Thymus (tissue), 11 donors: Measurements from ENCODE around the gene STAT3. TPM values are rescaled to one million over a fixed set of nuclear protein-coding genes. Genes with fewer than 3 reads are reported as not detected.
"Not testable (repeated sequence)": the region's sequence is repeated elsewhere in the genome, so short reads cannot be mapped to it uniquely, and the experiment has no call there.

Experiments used
- DNase-seq, 9 donors: peaks; one replicate each; pipeline ENCODE4 v3.0.0-alpha.2; 2013; ENCODE audit warnings: low spot score in 9 of 9, low read depth in 6 of 9, missing footprints in 1 of 9
- H3K27ac ChIP-seq, 2 donors: one replicate each; pipeline ENCODE4 v1.5.1; 2013; ENCODE audit warnings: control low read depth in 1 of 2, low read depth in 1 of 2, low read length in 1 of 2, mild to moderate bottlenecking in 1 of 2, moderate library complexity in 1 of 2
- H3K27me3 ChIP-seq, 2 donors: one replicate each; pipeline ENCODE4 v1.5.1; 2013; ENCODE audit warnings: low read length in 1 of 2; ENCODE audit not compliant: control insufficient read depth in 2 of 2, insufficient read depth in 1 of 2
- H3K36me3 ChIP-seq, 2 donors: one replicate each; pipeline ENCODE4 v1.5.1; 2013; ENCODE audit warnings: low read length in 1 of 2, mild to moderate bottlenecking in 1 of 2, moderate library complexity in 1 of 2; ENCODE audit not compliant: control insufficient read depth in 2 of 2, insufficient read depth in 2 of 2
- H3K4me1 ChIP-seq, 2 donors: one replicate each; pipeline ENCODE4 v1.5.1; 2013; ENCODE audit warnings: low read length in 2 of 2; ENCODE audit not compliant: control insufficient read depth in 2 of 2, insufficient read depth in 2 of 2
- H3K4me3 ChIP-seq, 2 donors: one replicate each; pipeline ENCODE4 v1.5.1; 2013; ENCODE audit warnings: low read length in 2 of 2, control low read depth in 1 of 2, mild to moderate bottlenecking in 1 of 2
- H3K9me3 ChIP-seq, 2 donors: one replicate each; pipeline ENCODE4 v1.5.1; 2013; ENCODE audit warnings: low read length in 1 of 2, mild to moderate bottlenecking in 1 of 2; ENCODE audit not compliant: control insufficient read depth in 2 of 2, insufficient read depth in 1 of 2
- WGBS: extraction: QIAGEN DNeasy Blood & Tissue Kit; methylation state at CpG from one replicate; pipeline ENCODE4 v1.1.7; 2013; 5-methylcytosine and 5-hydroxymethylcytosine counted together
- polyA plus RNA-seq: library from polyadenylated mRNA; stranded (reverse); fragments of 200-250 nt; gene quantifications from one replicate; pipeline ENCODE4 v1.2.3, GENCODE V29; 2013
- total RNA-seq: library from RNA; stranded (reverse); fragments of 120-200 nt; gene quantifications from one replicate; pipeline ENCODE4 v1.2.4, GENCODE V29; 2013
- donor health status: healthy.

The STAT3 gene
- total and polyA plus RNA-seq, 2 donors = 57.6 to 69.2 TPM

DNA sequence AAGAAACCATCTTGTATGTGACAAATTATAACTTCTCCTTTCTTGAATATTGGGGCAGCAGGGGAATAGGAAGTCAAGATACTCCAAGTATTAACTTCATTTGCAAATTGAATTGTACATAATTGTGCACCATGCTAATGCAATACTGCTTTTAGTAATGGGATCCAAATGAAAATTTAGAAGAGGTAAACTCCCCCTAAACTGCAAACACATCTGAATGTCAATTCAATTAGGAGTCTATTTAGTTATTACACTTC, 116.5 kb downstream of the STAT3 start:
- Histone ChIP-seq H3K4me1 (peaks cover 12 to 18% of the 10 kb centered on the region in 2 donors), H3K9me3 (no peaks in the 10 kb centered on the region), H3K4me3 (no peak overlapping the region), H3K27ac (no peak overlapping the region), H3K27me3 (peaks cover 0 to 1% of the 10 kb centered on the region in 2 donors), H3K36me3 (no peaks in the 10 kb centered on the region)
- no peak for DNase-seq

DNA sequence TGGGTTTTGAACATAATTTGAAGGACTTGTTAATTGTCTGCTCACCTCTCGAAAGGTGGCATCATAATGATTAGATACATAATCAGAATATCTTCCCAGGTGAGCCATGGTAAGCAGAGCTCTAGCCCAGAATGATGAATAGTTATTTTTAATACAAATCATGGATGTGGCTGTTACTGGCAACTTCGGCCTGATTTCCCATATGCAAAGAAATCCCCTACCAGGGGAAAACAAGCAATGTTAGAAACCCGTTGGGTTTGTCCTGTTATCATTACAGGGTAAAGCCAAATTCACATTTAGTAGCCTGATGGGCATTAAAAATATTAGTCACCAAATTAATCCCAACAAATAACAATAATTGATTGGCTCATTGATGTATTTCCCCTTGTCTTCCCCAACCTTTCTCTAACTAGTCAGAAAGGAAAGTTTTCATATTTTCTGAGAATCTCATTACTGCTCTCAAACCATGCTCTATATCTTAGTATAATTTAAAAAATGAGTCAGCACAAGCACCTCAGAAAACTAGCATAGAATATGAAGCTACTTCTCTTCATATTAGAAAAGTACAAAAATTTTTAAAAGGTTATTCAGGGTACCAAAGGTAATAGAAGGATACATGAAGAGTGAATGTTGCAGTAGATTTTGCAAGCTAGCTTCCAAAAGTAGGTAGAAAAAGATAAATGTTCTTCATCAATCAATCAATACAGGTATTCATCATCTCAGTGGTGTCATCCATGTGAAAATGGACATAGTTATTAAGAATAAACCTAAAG, 117.0 kb downstream of the STAT3 start:
- H3K4me1 ChIP-seq = peaks cover 10 to 16% of the 10 kb centered on the region in 2 donors
- no peaks in the 10 kb centered on the region for H3K9me3 ChIP-seq

DNA sequence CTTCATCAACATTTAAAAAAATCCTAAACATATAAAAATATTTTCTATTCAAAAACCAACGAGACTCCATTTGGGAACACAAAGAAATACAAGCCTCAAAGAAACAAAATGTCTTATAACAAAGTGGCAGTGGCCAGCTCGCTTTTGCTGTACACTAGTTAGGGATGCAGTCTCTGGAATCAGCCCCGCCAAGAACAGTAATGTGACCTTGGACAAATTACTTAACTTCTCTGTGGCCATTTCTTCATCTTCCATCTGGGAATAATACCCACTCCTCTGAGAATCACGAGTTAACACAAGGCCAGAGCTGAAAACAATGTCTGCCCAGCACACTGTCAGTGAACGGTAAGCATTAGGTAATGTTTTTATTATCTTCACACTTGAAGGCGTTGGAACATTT, 117.6 kb downstream of the STAT3 start:
- no peaks in the 10 kb centered on the region for H3K9me3 ChIP-seq

More for the DNA sequence above, 117.0 kb downstream of the STAT3 start:
- Histone ChIP-seq H3K27ac (no peak overlapping the region), H3K36me3 (no peaks in the 10 kb centered on the region), H3K27me3 (no peaks in the 10 kb centered on the region), H3K4me3 (no peak overlapping the region)
- no peak for DNase-seq
- 92% methylated on average over 3 of the region's 3 CpGs for WGBS

DNA sequence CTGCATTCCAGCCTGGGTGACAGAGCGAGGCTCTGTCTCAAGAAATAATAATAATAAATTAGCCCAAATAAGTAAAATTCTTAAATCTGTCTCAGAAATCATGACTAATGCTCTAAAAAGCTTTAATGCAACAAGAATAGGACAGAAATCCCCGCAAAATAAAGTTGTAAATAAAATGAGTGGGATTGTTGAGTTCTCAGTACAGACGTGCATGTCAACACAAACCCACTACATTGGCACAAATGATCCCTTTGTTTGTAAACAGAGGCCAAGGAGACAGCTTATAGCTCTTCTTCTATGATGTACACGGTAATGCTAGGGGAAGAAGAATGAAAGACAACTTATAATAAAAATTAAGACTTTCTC, 118.1 kb downstream of the STAT3 start:
- no peaks in the 10 kb centered on the region for H3K27me3 ChIP-seq
- 97% methylated on average over 4 of the region's 4 CpGs for WGBS
- no peaks in the 10 kb centered on the region for H3K36me3 ChIP-seq
- no peak overlapping the region for H3K27ac ChIP-seq
- peaks cover 10 to 14% of the 10 kb centered on the region in 2 donors for H3K4me1 ChIP-seq
- H3K9me3 ChIP-seq = peaks cover 0 to 3% of the 10 kb centered on the region in 2 donors
- no peak for DNase-seq
- no peak overlapping the region for H3K4me3 ChIP-seq

More for the DNA sequence above, 117.6 kb downstream of the STAT3 start:
- 96% methylated on average over 6 of the region's 6 CpGs for WGBS
- no peak for DNase-seq
- no peaks in the 10 kb centered on the region for H3K27me3 ChIP-seq
- no peak overlapping the region for H3K27ac ChIP-seq
- no peaks in the 10 kb centered on the region for H3K36me3 ChIP-seq
- H3K4me1 ChIP-seq = peaks cover 10 to 16% of the 10 kb centered on the region in 2 donors
- no peak overlapping the region for H3K4me3 ChIP-seq

DNA sequence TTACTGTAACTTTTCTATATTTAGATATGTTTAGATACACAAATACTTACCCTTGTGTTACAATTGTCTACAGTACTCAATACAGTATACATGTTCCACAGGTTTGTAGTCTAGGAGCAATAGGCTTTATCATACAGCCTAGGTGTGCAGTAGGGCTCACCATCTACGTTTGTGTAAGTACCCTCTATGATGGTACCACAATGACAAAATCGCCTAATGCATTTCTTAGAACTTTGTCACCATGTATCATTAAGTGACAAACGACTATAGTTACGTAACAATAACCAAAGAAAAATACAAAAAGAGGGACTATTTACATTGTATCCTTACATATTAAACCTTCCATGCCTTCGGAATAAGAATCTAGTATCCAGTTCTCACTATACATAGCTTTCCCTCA, 120.0 kb downstream of the STAT3 start:
- 96% methylated on average over 5 of the region's 5 CpGs for WGBS
- DNase-seq = no peak
- Histone ChIP-seq H3K27me3 (no peaks in the 10 kb centered on the region), H3K9me3 (peaks cover 0 to 3% of the 10 kb centered on the region in 2 donors), H3K4me1 (peaks cover 5 to 7% of the 10 kb centered on the region in 2 donors), H3K27ac (no peak overlapping the region), H3K36me3 (no peaks in the 10 kb centered on the region), H3K4me3 (no peak overlapping the region)

DNA sequence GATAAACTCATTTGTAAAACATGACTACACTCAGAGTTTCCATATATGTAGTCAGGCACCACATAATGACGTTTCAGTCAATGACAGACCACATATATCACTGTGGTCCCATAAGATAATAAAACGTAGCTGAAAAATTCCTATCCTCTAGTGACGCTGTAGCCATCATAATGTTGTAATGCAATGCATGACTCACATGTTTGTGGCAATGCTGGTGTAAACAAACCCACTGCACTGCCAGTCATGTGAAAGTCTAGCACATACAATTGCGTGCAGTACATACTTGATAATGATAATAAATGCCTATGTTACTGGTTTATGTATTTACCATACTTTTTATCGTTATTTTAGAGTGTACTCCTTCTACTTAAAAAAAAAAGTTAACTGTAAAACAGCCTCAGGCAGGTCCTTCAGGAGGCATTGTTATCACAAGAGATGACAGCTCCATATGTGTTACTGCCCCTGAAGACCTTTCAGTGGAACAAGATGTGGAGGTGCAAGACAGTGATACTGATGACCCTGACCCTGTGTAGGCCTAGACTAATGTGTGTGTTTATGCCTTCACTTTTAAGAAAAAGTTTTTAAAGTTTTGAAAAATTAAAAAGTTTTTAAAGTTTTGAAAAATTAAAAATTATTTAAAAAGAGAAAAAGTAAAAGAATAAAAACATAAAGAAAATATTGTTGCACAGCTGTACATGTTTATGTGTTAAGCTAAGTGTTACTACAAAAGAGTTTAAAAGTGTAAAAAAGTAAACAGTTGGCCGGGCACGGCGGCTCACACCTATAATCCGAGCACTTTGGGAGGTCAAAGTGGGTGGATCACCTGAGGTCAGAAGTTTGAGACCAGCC, 121.1 kb downstream of the STAT3 start:
- Histone ChIP-seq H3K36me3 (no peaks in the 10 kb centered on the region), H3K27ac (no peak overlapping the region), H3K27me3 (no peaks in the 10 kb centered on the region), H3K9me3 (peaks cover 0 to 3% of the 10 kb centered on the region in 2 donors), H3K4me3 (no peak overlapping the region), H3K4me1 (peaks cover 0 to 2% of the 10 kb centered on the region in 2 donors)
- no peak for DNase-seq
- 95% methylated on average over 9 of the region's 9 CpGs for WGBS

DNA sequence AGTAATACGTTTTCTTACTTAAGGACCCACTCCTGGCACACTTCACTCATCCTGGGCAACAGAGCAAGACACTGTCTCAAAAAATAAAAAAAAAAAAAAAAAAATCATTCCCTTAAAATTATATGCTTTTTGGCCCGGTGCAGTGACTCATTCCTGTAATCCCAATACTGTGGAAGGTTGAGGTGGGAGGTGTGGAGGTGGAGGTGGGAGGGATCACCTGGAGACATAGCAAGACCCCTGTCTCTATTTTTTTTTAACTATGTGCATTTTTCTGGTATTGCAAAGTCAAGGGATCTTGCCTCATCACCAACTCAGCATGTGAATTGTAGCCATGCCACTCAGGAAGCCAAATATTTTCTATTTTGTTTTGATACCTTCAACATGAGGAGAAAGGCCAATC, 121.8 kb downstream of the STAT3 start:
- H3K27ac ChIP-seq = no peak overlapping the region
- DNase-seq = no peak

DNA sequence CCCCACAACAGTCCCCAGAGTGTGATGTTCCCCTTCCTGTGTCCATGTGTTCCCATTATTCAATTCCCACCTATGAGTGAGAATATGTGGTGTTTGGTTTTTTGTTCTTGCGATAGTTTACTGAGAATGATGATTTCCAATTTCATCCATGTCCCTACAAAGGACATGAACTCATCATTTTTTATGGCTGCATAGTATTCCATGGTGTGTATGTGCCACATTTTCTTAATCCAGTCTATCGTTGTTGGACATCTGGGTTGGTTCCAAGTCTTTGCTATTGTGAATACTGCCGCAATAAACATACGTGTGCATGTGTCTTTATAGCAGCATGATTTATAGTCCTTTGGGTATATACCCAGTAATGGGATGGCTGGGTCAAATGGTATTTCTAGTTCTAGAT, 123.9 kb downstream of the STAT3 start:
- H3K4me1 ChIP-seq = not testable (repeated sequence)

More for the DNA sequence above, 121.8 kb downstream of the STAT3 start:
- Histone ChIP-seq H3K27me3 (no peaks in the 10 kb centered on the region), H3K4me3 (no peak overlapping the region), H3K36me3 (no peaks in the 10 kb centered on the region), H3K4me1 (no peaks in the 10 kb centered on the region), H3K9me3 (peaks cover 0 to 3% of the 10 kb centered on the region in 2 donors)
- WGBS = 98% methylated on average over 2 of the region's 2 CpGs

More for the DNA sequence above, 123.9 kb downstream of the STAT3 start:
- WGBS = no CpG with 5 or more reads among the region's 4 CpGs
- H3K9me3 ChIP-seq, H3K27me3 ChIP-seq, H3K36me3 ChIP-seq, H3K27ac ChIP-seq, H3K4me3 ChIP-seq, DNase-seq: not testable (repeated sequence)
